Ammon's horn (tissue), 1 donor: ENCODE measurements around the gene ZNF320.
"Not testable (repeated sequence)": the region's sequence is repeated elsewhere in the genome, so short reads cannot be mapped to it uniquely, and the experiment has no call there.

Experiments
- DNase-seq: peaks from one replicate; pipeline ENCODE4 v3.0.0-alpha.2; 2016; ENCODE audit warnings: low spot score

The ZNF320 gene

DNA sequence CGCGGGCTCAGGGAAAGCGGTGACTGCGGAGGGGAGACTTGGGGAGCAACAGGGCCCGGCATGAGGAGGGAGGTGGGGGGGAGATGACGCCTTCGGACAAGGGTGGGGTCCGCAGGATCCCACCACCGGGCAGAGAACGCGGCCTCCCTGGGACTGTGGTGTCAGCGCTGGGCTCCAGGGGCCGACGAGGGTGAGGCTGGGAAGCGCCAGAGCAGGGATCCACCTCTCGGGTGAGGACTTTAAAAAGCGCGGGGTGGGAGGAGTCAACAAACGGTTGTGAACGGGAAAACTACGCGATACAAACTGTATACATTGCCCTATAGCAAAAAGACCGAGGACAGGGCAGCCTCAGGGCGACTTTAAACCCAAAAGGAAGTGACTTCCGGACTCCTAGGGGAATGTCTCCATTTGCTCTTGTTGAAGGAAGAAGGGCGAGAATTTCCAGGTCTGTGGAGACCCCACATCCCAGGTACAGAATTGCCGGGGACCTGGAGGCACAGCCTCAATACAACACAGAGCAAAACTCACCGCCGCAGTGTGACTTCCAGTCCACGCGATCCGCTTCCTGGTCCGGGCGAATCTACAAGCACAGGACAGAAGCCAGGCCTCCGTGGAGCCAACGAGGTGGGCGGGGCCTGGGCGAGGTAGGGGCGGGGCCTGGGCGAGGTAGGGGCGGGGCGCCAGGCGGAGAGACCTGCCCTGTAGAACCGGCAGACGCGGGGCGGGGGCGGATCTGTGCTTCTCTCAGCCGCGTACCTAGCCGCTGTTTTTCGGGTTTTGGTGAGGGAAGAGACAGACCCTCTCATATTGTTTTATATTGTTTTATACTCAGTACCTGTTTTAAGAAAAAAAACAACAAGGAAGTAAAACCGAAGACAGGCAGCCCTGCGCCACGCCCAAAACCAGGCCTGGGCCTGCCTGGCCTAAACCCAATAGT is 25.7 kb upstream of the ZNF320 start, which contains the start of gene ZNF888:
Gene ZNF888, minus strand, starts transcription at position 588 of the 937 bp plus-strand sequence. CDS start 5,555 bp downstream, outside the sequence.
- peak; percentile 81 for DNase-seq

GRCh38 chr19:52917531-52917930 is 20.1 kb upstream of the ZNF320 start:
- DNase-seq, result no peak

GRCh38 chr19:52910648-52911047 is 13.2 kb upstream of the ZNF320 start:
- DNase-seq, result no peak

DNA sequence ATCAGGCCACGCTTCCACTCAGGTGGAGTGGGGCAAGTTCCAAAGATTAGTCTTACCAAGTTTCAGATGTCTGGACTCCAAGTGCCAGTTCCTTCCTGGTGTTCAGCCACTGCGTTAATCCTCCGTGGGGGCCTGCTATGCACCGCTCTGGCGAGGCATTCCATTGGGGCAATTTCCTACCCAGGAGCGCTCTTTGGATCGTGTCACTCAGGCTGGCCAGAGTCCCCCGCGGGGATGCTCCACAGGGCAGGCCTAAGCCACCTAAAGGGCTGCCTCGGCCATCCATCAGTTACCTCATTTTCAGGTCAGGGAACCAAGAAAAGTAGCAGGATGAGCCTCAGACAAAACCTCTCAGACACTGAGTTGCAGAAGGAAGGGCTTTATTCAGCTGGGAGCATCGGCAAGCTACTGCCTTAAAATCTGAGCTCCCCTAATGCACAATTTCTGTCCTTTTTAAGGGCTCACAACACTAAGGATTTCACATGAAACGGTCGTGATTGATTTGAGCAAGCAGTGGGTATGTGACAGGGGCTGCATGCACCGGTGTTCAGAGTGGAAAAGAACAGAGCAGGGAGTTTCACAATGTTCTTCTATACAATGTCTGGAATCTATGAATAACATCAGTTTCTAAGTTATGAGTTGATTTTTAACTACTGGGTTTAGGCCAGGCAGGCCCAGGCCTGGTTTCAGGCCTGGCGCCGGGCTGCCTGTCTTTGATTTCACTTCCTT is 6.8 kb upstream of the ZNF320 start:
- DNase-seq, result not testable (repeated sequence)

DNA sequence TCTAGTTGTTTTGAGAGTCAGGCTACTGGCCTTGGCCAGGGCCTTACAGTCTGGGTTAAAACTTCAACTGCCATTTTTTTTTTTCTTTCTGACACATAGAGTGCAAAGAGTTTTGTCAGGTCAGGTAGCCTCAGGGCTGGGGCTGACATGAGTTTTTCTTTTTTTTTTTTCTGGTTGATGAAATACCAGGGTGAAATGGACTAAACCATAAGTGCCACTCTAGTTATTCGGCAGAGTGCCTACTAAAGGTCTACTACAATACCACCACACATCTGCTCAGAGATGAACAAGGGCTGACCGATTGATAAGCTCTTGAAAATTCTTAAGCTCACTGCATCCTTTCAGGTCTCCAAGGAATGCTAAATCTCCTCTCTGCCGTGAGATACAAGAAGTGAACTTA is 4.4 kb upstream of the ZNF320 start:
- DNase-seq, result no peak

DNA sequence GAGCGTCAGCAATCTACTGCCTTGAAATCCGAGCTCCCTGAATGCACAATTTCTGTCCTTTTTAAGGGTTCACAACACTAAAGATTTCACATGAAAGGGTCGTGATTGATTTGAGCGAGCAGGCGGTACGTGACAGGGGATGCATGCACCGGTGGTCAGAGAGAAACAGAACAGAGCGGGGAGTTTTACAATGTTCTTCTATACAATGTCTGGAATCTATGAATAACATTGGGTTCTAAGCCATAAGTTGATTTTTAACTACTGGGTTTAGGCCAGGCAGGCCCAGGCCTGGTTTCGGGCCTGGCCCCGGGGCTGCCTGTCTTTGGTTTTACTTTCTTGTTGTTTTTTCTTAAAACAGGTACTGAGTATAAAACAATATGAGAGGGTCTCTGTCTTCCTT is 1.2 kb upstream of the ZNF320 start:
- DNase-seq, result not testable (repeated sequence)

DNA sequence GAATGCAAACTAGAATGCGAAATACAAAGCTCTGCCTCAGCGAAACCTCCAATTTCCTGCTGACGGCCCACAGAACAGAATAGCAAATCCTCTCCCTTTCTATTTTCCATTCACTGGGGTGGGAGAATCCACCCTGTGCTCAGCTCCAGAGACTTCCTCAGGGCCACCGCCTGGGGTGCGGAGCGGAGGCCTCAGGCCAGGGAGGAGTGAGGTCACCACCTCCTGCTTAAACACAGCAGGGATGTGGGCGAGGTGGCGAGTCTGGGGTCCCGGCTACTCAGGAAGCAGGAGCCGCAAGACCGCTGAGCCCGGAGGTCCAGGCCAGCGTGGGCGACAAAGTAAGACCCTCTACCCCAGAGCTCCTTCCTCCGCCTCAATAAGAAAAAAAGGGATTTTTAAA is 666 bp upstream of the ZNF320 start:
- DNase-seq, result no peak

- no peak for DNase-seq
These were observed 851 bp downstream of the ZNF320 start for GRCh38 chr19:52896431-52897137.

- DNase-seq, result no peak
These were observed 6.1 kb downstream of the ZNF320 start for GRCh38 chr19:52891336-52891735.

GRCh38 chr19:52889931-52890330 is 7.5 kb downstream of the ZNF320 start:
- no peak for DNase-seq

GRCh38 chr19:52889076-52889475 is 8.4 kb downstream of the ZNF320 start:
- DNase-seq, result no peak

DNA sequence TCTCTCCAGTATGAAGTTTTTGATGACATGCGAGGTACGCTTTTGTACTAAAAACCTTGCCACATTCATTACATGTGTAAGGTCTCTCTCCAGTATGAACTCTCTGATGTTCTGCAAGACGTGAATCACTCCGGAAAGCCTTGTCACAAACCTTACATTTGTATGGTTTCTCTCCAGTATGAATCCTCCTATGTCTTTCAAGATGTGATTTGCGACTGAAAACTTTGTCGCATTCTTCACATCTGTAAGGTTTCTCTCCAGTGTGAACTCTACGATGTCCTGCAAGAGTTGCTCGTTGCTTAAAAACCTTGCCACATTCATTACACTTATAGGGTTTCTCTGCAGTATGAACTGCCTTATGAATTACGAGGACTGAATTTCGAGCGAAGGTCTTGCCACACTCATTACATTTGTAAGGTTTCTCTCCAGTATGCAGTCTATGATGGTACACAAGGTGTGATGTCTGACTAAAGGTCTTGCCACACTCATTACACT is 16.5 kb downstream of the ZNF320 start:
- no peak for DNase-seq

DNA sequence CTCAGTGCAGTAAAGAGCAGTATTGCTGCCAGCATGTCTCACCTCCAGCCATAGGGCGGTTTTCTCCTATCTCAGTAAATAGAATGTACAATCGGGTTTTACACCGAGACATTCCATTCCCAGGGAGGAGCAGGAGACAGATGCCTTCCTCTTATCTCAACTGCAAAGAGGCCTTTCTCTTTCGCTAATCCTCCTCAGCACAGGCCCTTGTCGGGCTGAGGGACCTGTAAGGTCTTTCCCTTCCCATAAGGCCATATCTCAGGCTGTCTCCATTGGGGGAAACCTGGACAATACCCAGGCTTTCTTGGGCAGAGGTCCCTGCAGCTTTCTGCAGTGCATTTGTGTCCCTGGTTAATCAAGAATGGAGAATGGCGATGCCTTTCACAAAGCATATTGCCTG is 24.4 kb downstream of the ZNF320 start:
- DNase-seq, result not testable (repeated sequence)

GRCh38 chr19:52871466-52871865 is 26.0 kb downstream of the ZNF320 start:
- no peak for DNase-seq

- not testable (repeated sequence) for DNase-seq
These were observed 29.4 kb downstream of the ZNF320 start for GRCh38 chr19:52868031-52868430.

DNA sequence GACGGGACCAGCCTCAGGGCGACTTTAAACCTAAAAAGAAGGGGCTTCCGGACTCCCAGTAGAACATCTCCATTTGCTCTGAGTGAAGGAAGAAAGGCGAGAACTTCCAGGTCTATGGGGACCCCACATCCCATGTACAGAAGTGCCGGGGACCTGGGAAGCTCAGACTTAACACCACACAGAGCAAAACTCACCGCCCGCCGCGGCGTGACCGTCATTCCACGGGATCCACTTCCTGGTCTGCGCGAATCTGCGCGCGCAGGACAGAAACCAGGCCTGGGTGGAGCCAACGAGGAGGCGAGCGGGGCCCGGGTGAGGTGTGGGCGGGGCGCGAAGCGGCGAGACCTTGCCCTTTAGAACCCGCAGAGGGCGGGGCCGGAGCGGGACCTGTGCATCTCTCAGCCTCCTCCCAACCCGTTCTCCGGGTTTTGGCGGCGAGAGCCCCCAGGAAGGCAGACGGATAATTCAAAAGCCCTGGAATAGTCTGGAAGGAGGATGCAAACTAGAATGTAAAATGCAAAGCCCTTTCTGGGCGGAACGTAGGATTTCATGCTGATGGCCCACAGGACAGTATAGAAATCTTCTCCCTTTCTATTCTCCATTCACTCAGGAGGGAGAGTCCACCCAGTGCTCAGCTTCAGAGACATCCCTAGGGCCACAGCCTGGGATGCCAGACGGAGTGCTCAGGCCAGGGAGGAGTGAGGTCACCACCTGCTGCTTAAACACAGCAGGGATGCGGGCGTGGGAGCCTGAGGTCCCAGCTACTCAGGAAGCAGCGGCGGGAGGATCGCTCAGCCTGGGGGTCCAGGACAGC is 39.9 kb downstream of the ZNF320 start, which contains the start of gene ZNF468:
Gene ZNF468, minus strand, starts transcription at position 242 of the 814 bp plus-strand sequence. CDS start 3,347 bp downstream, outside the sequence.
- peak; percentile 66 for DNase-seq

DNA sequence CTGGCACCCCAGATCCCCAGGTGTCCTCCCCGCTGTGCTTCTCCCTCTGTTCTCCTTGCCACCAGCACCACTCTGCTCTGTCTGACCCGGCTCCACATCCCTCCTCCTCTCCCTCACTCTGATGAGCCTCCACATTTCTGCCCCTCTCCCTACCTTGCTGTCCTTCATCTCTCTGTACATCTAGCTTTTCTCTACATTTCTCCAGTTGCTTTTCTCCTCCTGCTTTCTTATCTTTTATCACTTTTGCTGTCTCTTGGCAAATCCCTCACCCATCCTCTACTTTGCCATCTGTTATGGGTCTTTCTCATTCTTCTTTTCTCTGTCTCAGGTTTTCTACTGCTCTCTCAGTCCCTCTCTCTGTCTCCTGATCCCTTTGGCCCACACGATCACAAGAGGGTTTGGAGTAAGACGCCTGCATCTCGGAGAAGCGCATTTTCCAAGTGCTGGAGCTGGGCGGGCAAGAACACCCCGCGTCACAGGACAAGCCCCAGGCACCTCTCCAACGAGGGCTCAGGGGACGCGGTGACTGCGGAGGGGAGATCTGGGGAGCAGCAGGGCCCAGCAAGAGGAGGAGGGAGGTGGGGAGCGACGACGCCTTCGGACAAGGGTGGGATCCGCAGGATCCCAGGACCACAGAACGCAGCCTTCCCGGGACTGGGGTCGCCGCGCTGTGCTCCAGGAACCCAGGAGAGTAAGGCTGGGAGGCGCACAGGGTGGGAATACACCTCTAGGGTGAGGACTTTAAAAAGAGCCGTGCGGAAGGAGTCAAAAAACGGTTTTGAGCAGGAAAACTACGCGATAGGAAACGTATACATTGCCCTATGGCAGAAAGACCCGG is 40.7 kb downstream of the ZNF320 start:
- not testable (repeated sequence) for DNase-seq
